Peyer's patch (tissue), 4 donors: ENCODE results near the gene PTPRJ. TPM values are rescaled to one million over a fixed set of nuclear protein-coding genes. Genes with fewer than 3 reads are reported as not detected.
A peak's percentile ranks its signal among the peaks of the same experiment; 100 is the strongest.

Source experiments
- DNase-seq, 3 donors: peaks; one replicate each; pipeline ENCODE4 v3.0.0-alpha.2; 2017 to 2019
- H3K27ac ChIP-seq, 4 donors: fragments of 200-600 bp; sonication (generic); one replicate each; pipeline ENCODE4 v1.5.1; 2016 to 2019
- H3K27me3 ChIP-seq, 2 donors: fragments of 200-600 bp; sonication (generic); one replicate each; pipeline ENCODE4 v1.5.1; 2019
- H3K36me3 ChIP-seq, 3 donors: fragments of 200-600 bp; sonication (generic); one replicate each; pipeline ENCODE4 v1.5.1; 2016 to 2019
- H3K4me1 ChIP-seq, 4 donors: fragments of 200-600 bp; sonication (generic); one replicate each; pipeline ENCODE4 v1.5.1; 2016 to 2019
- H3K4me3 ChIP-seq, 4 donors: fragments of 200-600 bp; sonication (generic); 1 replicate in 3 of 4; 2 replicates in 1 of 4; pipeline ENCODE4 v1.5.1; 2016 to 2019; ENCODE audit warnings: mild to moderate bottlenecking in 1 of 4
- H3K9me3 ChIP-seq, 4 donors: fragments of 200-600 bp; sonication (generic); one replicate each; pipeline ENCODE4 v1.5.1; 2016 to 2019; ENCODE audit warnings: mild to moderate bottlenecking in 1 of 4
- POLR2A ChIP-seq, 2 donors: fragments of 450-650 bp; IDR thresholded peaks; one replicate each; pipeline ENCODE4 v1.5.1; 2017; ENCODE audit warnings: antibody characterized with exemption in 2 of 2, mild to moderate bottlenecking in 2 of 2, moderate library complexity in 2 of 2
- total RNA-seq, 4 donors: library from RNA; depleted of rRNA; stranded (reverse); fragments of >200 nt; gene quantifications; one replicate each; pipeline ENCODE4 v1.1.0, GENCODE V29; 2016
- TF ChIP-seq, protein P1 (sequence below), 6 experiments: fragments of 450-650 bp in 4 of 6; fragments of 200-600 bp in 2 of 6; sonication (generic) in 1 of 6; IDR thresholded peaks; one replicate each; pipeline ENCODE4 v1.5.1; 2017 to 2019; ENCODE audit warnings: antibody characterized with exemption in 6 of 6, mild to moderate bottlenecking in 3 of 6, moderate library complexity in 1 of 6

Gene PTPRJ
- total RNA-seq, 4 donors from 2014 or later = 28.1 to 50.1 (median 37.5) TPM

- peak in 2 of 3 donors; percentile 72 to 84 for DNase-seq
- Histone ChIP-seq H3K9me3 (no peaks in the 10 kb centered on the region), H3K27ac (peak overlapping the region in 2 of 4 donors; percentile 53 to 63), H3K4me3 (no peak overlapping the region), H3K36me3 (no peaks in the 10 kb centered on the region), H3K27me3 (no peaks in the 10 kb centered on the region), H3K4me1 (peaks cover 0 to 31% (median 14%) of the 10 kb centered on the region in 4 donors)
- TF ChIP-seq POLR2A (IDR thresholded peaks at IDR 0.05) = no peak
- TF ChIP-seq, protein P1, sequence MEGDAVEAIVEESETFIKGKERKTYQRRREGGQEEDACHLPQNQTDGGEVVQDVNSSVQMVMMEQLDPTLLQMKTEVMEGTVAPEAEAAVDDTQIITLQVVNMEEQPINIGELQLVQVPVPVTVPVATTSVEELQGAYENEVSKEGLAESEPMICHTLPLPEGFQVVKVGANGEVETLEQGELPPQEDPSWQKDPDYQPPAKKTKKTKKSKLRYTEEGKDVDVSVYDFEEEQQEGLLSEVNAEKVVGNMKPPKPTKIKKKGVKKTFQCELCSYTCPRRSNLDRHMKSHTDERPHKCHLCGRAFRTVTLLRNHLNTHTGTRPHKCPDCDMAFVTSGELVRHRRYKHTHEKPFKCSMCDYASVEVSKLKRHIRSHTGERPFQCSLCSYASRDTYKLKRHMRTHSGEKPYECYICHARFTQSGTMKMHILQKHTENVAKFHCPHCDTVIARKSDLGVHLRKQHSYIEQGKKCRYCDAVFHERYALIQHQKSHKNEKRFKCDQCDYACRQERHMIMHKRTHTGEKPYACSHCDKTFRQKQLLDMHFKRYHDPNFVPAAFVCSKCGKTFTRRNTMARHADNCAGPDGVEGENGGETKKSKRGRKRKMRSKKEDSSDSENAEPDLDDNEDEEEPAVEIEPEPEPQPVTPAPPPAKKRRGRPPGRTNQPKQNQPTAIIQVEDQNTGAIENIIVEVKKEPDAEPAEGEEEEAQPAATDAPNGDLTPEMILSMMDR (IDR thresholded peaks at IDR 0.05) = no peak
Observed at GRCh38 chr11:48055292-48056132, 75.2 kb downstream of the PTPRJ start.

DNA sequence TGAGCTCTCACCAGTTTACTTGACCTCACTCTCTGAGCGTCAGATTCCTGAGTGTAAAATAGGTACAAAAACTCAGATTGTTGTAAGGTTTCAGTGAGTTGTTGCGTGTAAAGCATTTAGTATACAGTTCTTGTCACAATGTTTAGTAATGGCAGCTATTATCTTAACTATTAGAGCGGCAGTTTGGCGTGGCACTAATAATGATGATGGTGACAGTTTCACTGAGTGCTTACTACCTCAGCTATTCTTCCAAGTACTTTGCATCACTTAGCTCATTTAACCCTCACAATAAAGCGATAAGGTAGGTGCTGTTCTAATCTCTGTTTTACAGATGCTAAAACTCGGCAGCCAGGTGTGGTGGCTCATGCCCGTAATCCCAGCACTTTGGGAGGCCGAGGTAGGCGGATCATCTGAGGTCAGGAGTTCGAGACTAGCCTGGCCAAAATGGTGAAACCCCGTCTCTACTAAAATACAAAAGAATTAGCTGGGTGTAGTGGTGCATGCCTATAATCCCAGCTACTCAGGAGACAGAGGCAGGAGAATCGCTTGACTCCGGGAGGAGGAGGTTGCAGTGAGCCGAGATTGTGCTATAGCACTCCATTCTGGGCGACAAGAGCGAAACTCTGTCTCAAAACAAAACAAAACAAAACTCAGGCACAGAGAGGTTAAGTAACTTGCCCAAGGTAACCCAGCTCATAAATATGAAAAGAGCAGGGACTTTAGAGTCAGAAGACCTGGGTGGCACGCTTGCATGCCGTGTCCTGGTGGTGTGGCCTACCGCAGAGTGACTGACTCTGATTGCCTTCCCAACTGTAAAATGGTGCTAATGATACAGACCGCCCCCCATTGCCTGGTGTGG, 76.2 kb downstream of the PTPRJ start:
- TF ChIP-seq POLR2A (IDR thresholded peaks at IDR 0.05) = no peak
- TF ChIP-seq, protein P1 (IDR thresholded peaks at IDR 0.05) = no peak
- Histone ChIP-seq H3K27me3 (no peaks in the 10 kb centered on the region), H3K27ac (no peak overlapping the region), H3K4me1 (peaks cover 0 to 31% (median 14%) of the 10 kb centered on the region in 4 donors), H3K9me3 (no peaks in the 10 kb centered on the region), H3K4me3 (no peak overlapping the region), H3K36me3 (no peaks in the 10 kb centered on the region)
- DNase-seq = peak in 1 of 3 donors; percentile 32

- Histone ChIP-seq H3K27ac (no peak overlapping the region), H3K9me3 (no peaks in the 10 kb centered on the region), H3K4me3 (no peak overlapping the region), H3K4me1 (peaks cover 0 to 31% (median 14%) of the 10 kb centered on the region in 4 donors), H3K27me3 (no peaks in the 10 kb centered on the region), H3K36me3 (no peaks in the 10 kb centered on the region)
- TF ChIP-seq, protein P1 (IDR thresholded peaks at IDR 0.05) = no peak
- no peak for TF ChIP-seq POLR2A (IDR thresholded peaks at IDR 0.05)
- peak in 1 of 3 donors; percentile 26 for DNase-seq
Observed at GRCh38 chr11:48058064-48058463, 77.7 kb downstream of the PTPRJ start.

DNA sequence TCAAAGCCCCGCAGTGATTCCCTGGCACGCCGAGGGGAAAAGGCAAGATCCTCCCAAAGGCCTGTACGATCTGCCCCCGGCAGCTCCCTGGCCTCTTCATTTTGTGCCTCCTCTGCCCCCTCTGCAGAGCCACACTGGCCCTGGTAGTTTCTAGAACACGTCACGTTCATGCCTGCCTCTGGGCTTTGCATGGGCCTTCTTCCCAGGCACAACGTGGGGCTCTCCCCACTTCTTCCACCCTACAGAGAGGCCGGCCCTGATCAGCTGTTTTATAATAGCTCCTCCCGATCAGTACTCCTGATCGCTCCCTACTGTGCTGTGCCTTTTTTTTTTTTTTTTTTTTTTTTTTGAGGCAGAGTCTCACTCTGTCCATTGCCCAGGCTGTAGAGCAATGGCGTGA, 78.4 kb downstream of the PTPRJ start:
- H3K4me1 ChIP-seq = peaks cover 0 to 31% (median 14%) of the 10 kb centered on the region in 4 donors

DNA sequence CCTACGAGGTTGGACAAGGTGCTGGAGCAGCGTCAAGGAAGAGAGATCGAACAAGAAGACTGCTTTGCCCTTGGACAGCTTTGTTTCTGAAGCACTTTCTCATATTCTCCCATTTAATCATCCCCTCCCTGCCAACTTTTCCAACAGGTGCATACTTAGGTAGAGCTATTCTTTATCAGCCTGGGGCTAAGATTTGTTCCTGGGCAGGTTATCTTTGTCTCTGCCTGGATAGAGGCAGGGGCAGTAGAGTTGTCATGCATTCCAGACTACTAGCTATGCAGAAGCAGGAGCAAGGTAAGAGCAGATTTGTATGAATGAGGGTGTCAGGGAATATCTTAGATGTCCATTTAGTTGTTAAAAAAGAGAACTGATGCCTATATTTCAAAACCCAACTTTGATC, 82.3 kb downstream of the PTPRJ start:
- TF ChIP-seq, protein P1 (IDR thresholded peaks at IDR 0.05) = no peak
- no peak for TF ChIP-seq POLR2A (IDR thresholded peaks at IDR 0.05)
- Histone ChIP-seq H3K4me3 (no peak overlapping the region), H3K4me1 (peaks cover 0 to 5% (median 0%) of the 10 kb centered on the region in 4 donors), H3K9me3 (no peaks in the 10 kb centered on the region), H3K27me3 (no peaks in the 10 kb centered on the region), H3K27ac (no peak overlapping the region), H3K36me3 (no peaks in the 10 kb centered on the region)
- DNase-seq = no peak

More for the DNA sequence above, 78.4 kb downstream of the PTPRJ start:
- TF ChIP-seq, protein P1 (IDR thresholded peaks at IDR 0.05) = no peak
- TF ChIP-seq POLR2A (IDR thresholded peaks at IDR 0.05) = no peak
- Histone ChIP-seq H3K36me3 (no peaks in the 10 kb centered on the region), H3K27me3 (no peaks in the 10 kb centered on the region), H3K4me3 (no peak overlapping the region), H3K27ac (no peak overlapping the region), H3K9me3 (no peaks in the 10 kb centered on the region)
- DNase-seq = peak in 1 of 3 donors; percentile 33
